Neural progenitor cell (in vitro differentiated cells): Measurements from ENCODE around the gene DGCR6L. TPM values are rescaled to one million over a fixed set of nuclear protein-coding genes. Genes with fewer than 3 reads are reported as not detected.

ENCODE experiments used
- DNase-seq: peaks from one replicate; pipeline ENCODE4 v3.0.0-alpha.2; 2016; ENCODE audit warnings: low spot score
- H2AFZ ChIP-seq: fragments of 200-600 bp; sonication (generic); replicated peaks from 2 replicates; pipeline ENCODE4 v1.6.1; 2016; ENCODE audit warnings: antibody characterized with exemption
- H3F3A ChIP-seq: fragments of 200-600 bp; sonication (generic); 2 replicates; pipeline ENCODE4 v1.6.1; 2016; ENCODE audit warnings: antibody characterized with exemption, low read depth
- H3K27ac ChIP-seq: fragments of 200-600 bp; sonication (generic); 2 replicates; pipeline ENCODE4 v1.5.1; 2016; ENCODE audit warnings: mild to moderate bottlenecking
- H3K27me3 ChIP-seq: fragments of 200-600 bp; sonication (generic); 2 replicates; pipeline ENCODE4 v1.6.1; 2016; ENCODE audit warnings: mild to moderate bottlenecking, moderate library complexity
- H3K36me3 ChIP-seq: fragments of 200-600 bp; sonication (generic); 2 replicates; pipeline ENCODE4 v1.5.1; 2016
- H3K4me1 ChIP-seq: fragments of 200-600 bp; sonication (generic); 2 replicates; pipeline ENCODE4 v1.6.1; 2016; ENCODE audit warnings: mixed run types
- H3K4me2 ChIP-seq: fragments of 200-600 bp; sonication (generic); 2 replicates; pipeline ENCODE4 v1.6.1; 2016
- H3K4me3 ChIP-seq: fragments of 200-600 bp; sonication (generic); 2 replicates; pipeline ENCODE4 v1.5.1; 2016
- H3K79me2 ChIP-seq: fragments of 200-600 bp; sonication (generic); 2 replicates; pipeline ENCODE4 v1.6.1; 2016; ENCODE audit warnings: low read depth
- H3K9ac ChIP-seq: fragments of 200-600 bp; sonication (generic); 2 replicates; pipeline ENCODE4 v1.6.1; 2016
- H3K9me3 ChIP-seq: fragments of 200-600 bp; sonication (generic); 2 replicates; pipeline ENCODE4 v1.5.1; 2016; ENCODE audit warnings: low read depth
- H4K20me1 ChIP-seq: fragments of 200-600 bp; sonication (generic); 2 replicates; pipeline ENCODE4 v1.6.1; 2016; ENCODE audit warnings: low read depth
- H3K27ac Mint-ChIP-seq: 3 replicates; pipeline ENCODE4 v1.8.0; 2021; ENCODE audit warnings: mixed read lengths
- H3K27me3 Mint-ChIP-seq: 2 replicates; pipeline ENCODE4 v1.8.0; 2022; ENCODE audit warnings: low read depth, mild to moderate bottlenecking, inconsistent platforms, moderate library complexity, mixed read lengths; ENCODE audit not compliant: insufficient read depth
- H3K36me3 Mint-ChIP-seq: 3 replicates; pipeline ENCODE4 v1.8.0; 2021; ENCODE audit warnings: mixed read lengths
- H3K4me1 Mint-ChIP-seq: 3 replicates; pipeline ENCODE4 v1.8.0; 2021; ENCODE audit warnings: mixed read lengths
- H3K4me3 Mint-ChIP-seq: 3 replicates; pipeline ENCODE4 v1.8.0; 2021; ENCODE audit warnings: mild to moderate bottlenecking, moderate library complexity, mixed read lengths
- H3K9me3 Mint-ChIP-seq: 3 replicates; pipeline ENCODE4 v1.8.0; 2020; ENCODE audit warnings: mixed read lengths
- CTCF ChIP-seq: fragments of 200-600 bp; sonication (generic); IDR thresholded peaks from 2 replicates; pipeline ENCODE4 v1.5.1; 2017; ENCODE audit warnings: antibody characterized with exemption, mild to moderate bottlenecking
- EZH2 ChIP-seq: fragments of 200-600 bp; sonication (generic); IDR thresholded peaks from 2 replicates; pipeline ENCODE4 v1.6.1; 2017; ENCODE audit warnings: antibody characterized with exemption, mild to moderate bottlenecking, moderate library complexity
- EZH2phosphoT487 ChIP-seq: fragments of 200-600 bp; sonication (generic); IDR thresholded peaks from 2 replicates; pipeline ENCODE4 v1.6.1; 2017; ENCODE audit warnings: antibody characterized with exemption
- total RNA-seq: library from RNA; depleted of rRNA; stranded (reverse); fragments of >200 nt; gene quantifications from 2 replicates; pipeline ENCODE4 v1.2.3, GENCODE V29; 2015; ENCODE audit warnings: low replicate concordance

DGCR6L gene
- total RNA-seq, 1 donor from 2014 or later = 22.3 TPM

GRCh38 chr22:20296598-20296997 lies 23.3 kb downstream of the DGCR6L start:
- H3K27me3 Mint-ChIP-seq = peaks cover 36% of the 10 kb centered on the region
- no peak overlapping the region for H2AFZ ChIP-seq
- no peaks in the 10 kb centered on the region for H3K9me3 Mint-ChIP-seq
- DNase-seq = no peak
- H3K4me2 ChIP-seq = no peak overlapping the region
- peaks cover 65% of the 10 kb centered on the region for H3K27me3 ChIP-seq
- no peak overlapping the region for H3K27ac ChIP-seq
- TF ChIP-seq EZH2phosphoT487 (no peak), EZH2 (no peak), CTCF (no peak)
- H3K36me3 ChIP-seq = no peaks in the 10 kb centered on the region
- H3K9ac ChIP-seq = no peak overlapping the region
- no peaks in the 10 kb centered on the region for H3K79me2 ChIP-seq
- no peaks in the 10 kb centered on the region for H4K20me1 ChIP-seq
- H3K4me3 Mint-ChIP-seq = no peak overlapping the region
- H3K27ac Mint-ChIP-seq = no peak overlapping the region
- peaks cover 10% of the 10 kb centered on the region for H3K4me1 Mint-ChIP-seq
- no peak overlapping the region for H3K4me3 ChIP-seq
- no peaks in the 10 kb centered on the region for H3K9me3 ChIP-seq
- H3K4me1 ChIP-seq = no peaks in the 10 kb centered on the region
- H3K36me3 Mint-ChIP-seq = no peaks in the 10 kb centered on the region
- peaks cover 11% of the 10 kb centered on the region for H3F3A ChIP-seq

- H2AFZ ChIP-seq = no peak overlapping the region
- Mint-ChIP-seq H3K27ac (no peak overlapping the region), H3K4me1 (peaks cover 12% of the 10 kb centered on the region), H3K4me3 (peak overlapping the region; percentile 41), H3K36me3 (no peaks in the 10 kb centered on the region), H3K27me3 (peaks cover 29% of the 10 kb centered on the region), H3K9me3 (no peaks in the 10 kb centered on the region)
- H3F3A ChIP-seq = peaks cover 11% of the 10 kb centered on the region
- H3K36me3 ChIP-seq = no peaks in the 10 kb centered on the region
- TF ChIP-seq EZH2phosphoT487 = no peak
- TF ChIP-seq EZH2 = no peak
- no peak for TF ChIP-seq CTCF
- no peaks in the 10 kb centered on the region for H3K4me1 ChIP-seq
- no peak for DNase-seq
- no peaks in the 10 kb centered on the region for H3K9me3 ChIP-seq
- H3K4me3 ChIP-seq = no peak overlapping the region
- peaks cover 53% of the 10 kb centered on the region for H3K27me3 ChIP-seq
- no peak overlapping the region for H3K4me2 ChIP-seq
- no peaks in the 10 kb centered on the region for H4K20me1 ChIP-seq
- H3K9ac ChIP-seq = no peak overlapping the region
- H3K79me2 ChIP-seq = no peaks in the 10 kb centered on the region
- H3K27ac ChIP-seq = no peak overlapping the region
Observed at GRCh38 chr22:20295262-20296064, 24.4 kb downstream of the DGCR6L start.

GRCh38 chr22:20292673-20293232 lies 27.1 kb downstream of the DGCR6L start:
- Mint-ChIP-seq H3K27ac (peak overlapping the region; percentile 74), H3K9me3 (no peaks in the 10 kb centered on the region), H3K4me3 (no peak overlapping the region), H3K27me3 (peaks cover 19% of the 10 kb centered on the region), H3K4me1 (peaks cover 6% of the 10 kb centered on the region), H3K36me3 (no peaks in the 10 kb centered on the region)
- H3K36me3 ChIP-seq = no peaks in the 10 kb centered on the region
- no peak overlapping the region for H2AFZ ChIP-seq
- H3K27ac ChIP-seq = no peak overlapping the region
- TF ChIP-seq EZH2phosphoT487 (no peak), EZH2 (no peak), CTCF (no peak)
- no peak overlapping the region for H3K4me3 ChIP-seq
- no peaks in the 10 kb centered on the region for H3K4me1 ChIP-seq
- no peak for DNase-seq
- peaks cover 2% of the 10 kb centered on the region for H3F3A ChIP-seq
- H4K20me1 ChIP-seq = no peaks in the 10 kb centered on the region
- no peaks in the 10 kb centered on the region for H3K9me3 ChIP-seq
- H3K4me2 ChIP-seq = no peak overlapping the region
- H3K9ac ChIP-seq = no peak overlapping the region
- H3K79me2 ChIP-seq = no peaks in the 10 kb centered on the region
- peaks cover 26% of the 10 kb centered on the region for H3K27me3 ChIP-seq
